Right ventricle myocardium superior (tissue), 1 donor: Measurements from ENCODE around the gene LIN52. TPM values are rescaled to one million over a fixed set of nuclear protein-coding genes. Genes with fewer than 3 reads are reported as not detected.

ENCODE experiments used
- ATAC-seq: fragments of 200-7000 bp; cut with Tn5 transposase; one replicate; pipeline ENCODE4 v1.9.1; 2020; ENCODE audit warnings: mild to moderate bottlenecking; ENCODE audit not compliant: poor library complexity
- DNase-seq: peaks from one replicate; pipeline ENCODE4 v3.0.0-alpha.2; 2020
- intact Hi-C: fragments of 100-400 bp; cut with DNase I; formaldehyde crosslinking; loops from one replicate; pipeline ENCODE4 v1.11.2; 2022
- total RNA-seq: library from RNA; stranded (reverse); fragmentation: NEBNext Ultra II Directional; extraction: Animal tissue kit (Norgen Biotek cat#: 25700); gene quantifications from one replicate; pipeline ENCODE4 v1.2.1, GENCODE V29; 2021
- donor health status: DM: no; HTN: yes; CAD: no; lungs with severe emphysema.

The LIN52 gene
- total RNA-seq, 1 donor from 2014 or later: 5.6 TPM

DNA sequence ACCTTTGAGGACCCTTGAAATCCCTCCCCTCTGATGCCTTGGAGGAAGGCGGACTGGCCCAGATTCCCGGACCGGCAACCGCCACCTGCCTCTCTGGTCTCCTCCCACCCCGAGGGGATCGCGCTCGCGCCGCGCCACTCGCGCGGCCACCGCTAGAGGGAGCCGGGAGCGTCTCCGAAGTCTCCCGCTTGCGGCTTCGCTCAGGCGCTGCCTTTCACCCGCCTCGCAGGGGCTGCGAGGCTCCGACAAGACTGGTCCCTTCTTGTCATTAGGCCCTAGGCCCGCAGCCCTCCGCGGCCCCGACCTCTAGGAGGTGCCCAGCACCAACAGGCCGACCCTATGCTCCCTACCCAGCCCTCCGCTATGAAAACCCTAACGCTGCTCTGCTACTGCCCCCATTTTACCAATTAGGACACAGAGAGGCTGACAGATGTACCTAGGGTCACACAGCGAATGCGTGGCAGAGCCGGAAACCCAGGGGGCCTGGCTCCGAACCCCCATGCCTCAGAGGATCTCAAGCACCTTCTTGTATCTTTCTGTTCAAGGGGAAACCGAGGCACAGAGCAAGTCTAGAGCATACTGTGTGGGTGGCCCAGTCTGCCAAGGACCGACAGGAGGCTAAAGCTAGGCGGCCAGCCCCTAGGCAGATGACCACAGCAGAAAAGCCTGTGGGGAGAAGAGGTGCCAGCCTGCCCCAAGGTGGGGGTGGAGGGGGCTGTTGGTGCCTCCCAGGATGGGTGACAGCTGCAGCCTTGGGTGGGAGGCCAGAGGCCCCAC, 133.1 kb downstream of the LIN52 start:
- DNase-seq: peak; percentile 85

DNA sequence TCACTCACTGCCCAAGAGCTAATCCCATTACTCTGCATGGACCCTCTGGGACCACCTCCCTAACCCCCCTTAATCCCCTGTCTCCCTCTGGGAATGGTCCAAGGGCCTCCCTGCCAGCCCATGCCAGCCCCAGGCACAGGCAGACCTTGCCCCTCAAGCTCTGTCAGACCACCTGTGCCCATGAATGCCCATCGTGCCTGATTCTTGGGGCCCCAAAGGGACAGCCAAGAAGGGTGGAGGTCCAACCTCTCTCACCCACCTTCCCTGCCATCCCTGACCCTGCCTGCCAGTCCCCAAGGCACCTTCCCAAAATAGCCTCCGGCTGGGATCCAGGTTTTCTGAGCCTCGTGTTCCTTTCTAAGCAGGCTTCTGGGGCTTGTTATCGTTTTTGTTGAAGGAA, 133.7 kb downstream of the LIN52 start:
- intact Hi-C loops: no loop called here
- ATAC-seq (peak; percentile 49), DNase-seq (no peak)

More for the DNA sequence above, 133.1 kb downstream of the LIN52 start:
- intact Hi-C loops: no loop called here
- peak; percentile 94 for ATAC-seq

DNA sequence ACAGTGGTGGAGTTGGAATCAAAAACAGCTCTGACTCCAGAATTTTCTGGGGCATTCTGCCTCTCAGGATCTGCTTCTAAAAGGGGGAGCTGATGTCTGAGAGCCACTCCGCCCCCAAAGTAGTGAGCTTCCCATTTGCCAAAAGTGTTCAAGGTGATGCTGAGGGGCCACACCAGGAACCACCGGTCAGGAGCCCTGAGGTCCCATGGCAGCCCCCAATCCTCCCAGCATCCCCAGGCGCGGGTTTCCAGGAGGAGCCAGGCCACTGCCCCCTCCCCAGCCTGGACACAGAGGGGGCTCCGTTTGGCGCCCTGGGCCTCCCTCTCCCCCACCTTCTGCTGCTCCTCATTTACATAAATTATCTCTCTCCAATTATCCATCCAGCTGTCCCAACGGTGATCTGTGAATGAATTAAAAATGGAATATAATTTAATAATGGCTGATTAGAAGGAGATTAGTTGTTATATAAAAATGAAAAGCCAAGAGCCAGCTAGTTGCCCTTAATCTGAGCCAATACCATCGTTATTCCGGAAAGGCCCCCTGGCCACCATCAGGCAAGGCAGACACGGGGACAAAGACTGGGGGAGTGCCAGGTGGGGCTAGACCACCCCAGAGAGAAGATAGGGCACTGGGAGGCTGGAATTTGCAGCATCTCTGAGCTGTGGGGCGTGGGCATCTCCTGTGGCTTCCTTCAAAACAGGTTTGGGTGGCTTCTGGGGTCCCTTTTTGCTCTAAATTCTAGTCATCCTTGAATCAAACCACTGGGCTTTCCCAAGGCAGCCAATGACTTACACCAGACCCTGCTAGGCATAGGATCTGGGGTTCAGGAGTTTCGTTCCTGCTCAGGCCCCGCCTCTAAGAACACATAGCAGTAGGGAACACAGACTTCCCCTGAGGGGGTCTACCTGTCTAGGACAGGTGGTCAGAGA, 134.8 kb downstream of the LIN52 start:
- no peak for ATAC-seq
- DNase-seq: no peak
- intact Hi-C loops: no loop called here

DNA sequence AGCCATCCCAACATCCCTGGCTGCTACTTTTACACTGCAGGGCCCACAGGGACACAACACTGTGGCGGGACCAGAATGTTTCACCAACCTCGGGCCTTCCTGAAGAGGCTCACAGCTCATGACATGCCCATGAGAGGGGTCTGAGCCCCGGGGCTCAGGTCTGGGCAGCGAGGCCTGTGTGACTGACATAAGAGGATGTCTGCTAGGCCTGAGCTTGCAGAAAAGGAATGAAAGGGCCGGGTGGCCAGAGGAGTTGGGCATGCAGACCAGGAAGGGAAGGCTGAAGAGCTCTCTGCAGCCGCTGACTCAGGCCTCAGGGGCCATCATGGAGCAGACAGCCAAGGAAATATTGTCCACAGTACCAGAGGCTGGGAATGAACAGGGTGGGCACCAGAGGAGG, 136.2 kb downstream of the LIN52 start:
- ATAC-seq (no peak), DNase-seq (no peak)
- intact Hi-C loops: no loop called here

DNA sequence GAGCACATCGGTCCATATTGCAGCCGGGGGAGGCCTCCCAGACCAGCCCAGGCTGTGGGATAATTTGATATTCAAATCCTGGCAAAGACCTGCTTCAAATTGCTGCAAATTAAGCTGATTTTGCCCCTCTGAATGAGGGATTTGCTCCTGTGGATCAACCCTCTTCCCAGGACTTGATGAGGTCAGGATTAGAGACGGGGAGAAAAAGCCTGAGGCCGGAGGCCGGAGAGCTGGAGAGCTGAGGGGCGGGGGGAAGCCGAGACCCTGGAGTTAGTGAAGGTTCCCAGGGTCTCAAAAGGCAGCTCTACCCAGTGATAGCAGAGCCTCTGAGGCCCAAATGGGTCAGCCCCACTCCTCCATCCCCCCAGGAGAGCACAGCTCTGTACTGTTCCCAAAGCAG, 137.0 kb downstream of the LIN52 start:
- DNase-seq (no peak), ATAC-seq (no peak)
- intact Hi-C loops: no loop called here

DNA sequence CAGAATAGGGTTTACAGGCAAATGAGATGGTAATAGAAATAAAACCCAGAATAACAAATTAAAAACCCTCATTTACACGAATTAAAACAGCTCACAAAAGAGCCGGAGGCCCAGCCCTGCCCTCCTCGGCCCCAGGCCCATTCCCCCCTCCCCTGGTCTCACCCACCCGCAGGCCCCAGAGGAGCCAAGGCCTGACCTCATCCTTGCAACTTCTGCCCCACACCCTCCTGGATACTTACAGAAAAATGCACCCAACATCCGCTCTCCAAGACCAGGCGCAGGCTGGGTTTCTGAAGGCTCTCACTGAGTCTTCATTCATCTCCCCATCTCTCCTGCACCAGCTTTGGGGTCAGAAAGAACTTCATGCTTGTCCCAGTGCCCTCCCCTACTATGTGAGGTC, 138.3 kb downstream of the LIN52 start:
- DNase-seq: no peak
- intact Hi-C loops: no loop called here
- ATAC-seq: no peak

DNA sequence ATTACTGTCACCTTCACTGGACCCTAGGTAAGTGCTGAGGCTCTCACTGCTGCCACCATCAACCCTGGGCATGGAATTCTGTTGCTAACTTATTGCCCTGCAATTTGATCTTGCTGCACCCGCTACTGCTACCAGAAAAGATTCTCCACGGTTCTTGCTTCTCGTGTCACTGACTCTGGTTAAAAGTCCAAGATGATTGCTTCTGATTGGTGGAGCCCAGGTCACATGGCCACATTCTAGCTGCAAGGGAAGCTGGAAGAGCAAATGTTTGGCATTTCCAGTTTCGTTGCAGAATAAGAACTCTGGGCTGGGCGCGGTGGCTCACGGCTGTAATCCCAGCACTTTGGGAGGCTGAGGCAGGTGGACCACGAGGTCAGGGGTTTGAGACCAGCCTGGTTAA, 147.0 kb downstream of the LIN52 start:
- ATAC-seq (no peak), DNase-seq (no peak)
- intact Hi-C loops: no loop called here

DNA sequence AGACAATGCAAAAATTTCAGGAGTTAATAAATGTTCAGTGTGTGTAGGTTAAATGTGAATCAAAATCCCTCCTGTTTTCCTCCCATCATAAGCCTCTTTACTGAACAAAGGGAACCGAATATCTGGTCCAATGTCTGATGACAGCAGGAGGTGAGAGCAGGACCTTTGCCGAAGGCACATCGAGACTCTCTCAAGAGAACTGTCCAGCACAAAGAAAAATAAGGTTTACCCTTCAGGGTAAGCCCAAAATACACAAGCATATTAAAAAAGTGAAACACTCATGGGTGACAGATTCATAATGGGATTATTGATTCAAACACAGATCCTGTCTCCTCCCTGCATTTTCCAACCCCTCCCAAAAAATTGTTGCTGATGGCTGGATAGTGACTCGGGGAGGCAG, 150.3 kb downstream of the LIN52 start:
- DNase-seq: no peak
- no peak for ATAC-seq
- intact Hi-C loops: no loop called here

DNA sequence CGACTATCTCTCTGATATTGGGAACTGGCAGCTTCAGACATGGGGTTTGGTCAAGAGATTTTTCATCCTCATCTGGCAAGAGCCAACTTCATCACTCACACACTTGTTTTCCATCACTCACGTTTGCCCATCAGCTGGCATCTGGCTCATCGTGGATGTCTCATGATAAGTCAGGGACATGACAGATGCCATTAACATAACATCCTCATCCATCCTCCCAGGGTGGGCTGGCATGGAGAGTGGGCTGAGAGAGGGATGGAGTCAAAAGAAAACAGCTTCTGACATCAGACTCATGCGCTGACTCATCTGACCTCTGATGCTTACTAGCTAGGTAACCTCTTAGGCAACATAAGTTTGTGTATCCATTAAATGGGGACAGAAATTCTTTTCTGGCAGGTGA, 152.7 kb downstream of the LIN52 start:
- ATAC-seq (no peak), DNase-seq (no peak)
- intact Hi-C loops: no loop called here

DNA sequence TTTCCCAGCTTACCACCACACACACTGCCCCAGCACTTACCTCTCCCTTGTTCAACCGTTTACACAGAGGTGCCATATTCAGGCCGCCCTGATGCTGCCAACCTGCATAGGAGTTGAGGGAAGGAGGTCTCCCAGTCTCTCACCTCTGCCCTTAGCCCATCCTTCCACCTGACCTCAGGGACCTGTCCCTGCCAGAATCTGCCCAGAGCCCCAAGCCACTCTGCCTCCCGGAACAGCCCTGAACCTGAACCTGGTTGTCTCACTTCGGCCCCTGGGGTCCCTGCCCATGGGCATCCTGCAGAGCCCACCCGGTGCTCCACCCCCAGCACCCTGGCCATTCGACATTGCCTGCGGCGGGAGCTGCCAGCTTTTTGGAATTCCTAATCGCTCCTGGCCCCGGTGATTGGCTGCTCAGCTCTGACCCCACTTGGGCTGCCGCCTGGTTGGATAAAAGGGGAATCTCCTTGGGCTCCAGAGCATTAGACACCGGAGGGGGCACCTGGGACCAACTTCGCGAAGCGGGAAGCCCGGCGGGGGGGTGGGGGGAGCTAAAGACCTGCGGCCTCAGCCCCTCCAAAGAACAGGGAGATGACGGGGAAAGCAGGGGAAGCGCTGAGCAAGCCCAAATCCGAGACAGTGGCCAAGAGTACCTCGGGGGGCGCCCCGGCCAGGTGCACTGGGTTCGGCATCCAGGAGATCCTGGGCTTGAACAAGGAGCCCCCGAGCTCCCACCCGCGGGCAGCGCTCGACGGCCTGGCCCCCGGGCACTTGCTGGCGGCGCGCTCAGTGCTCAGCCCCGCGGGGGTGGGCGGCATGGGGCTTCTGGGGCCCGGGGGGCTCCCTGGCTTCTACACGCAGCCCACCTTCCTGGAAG, 154.5 kb downstream of the LIN52 start, which contains the start of gene VSX2:
VSX2 (plus strand) TSS at position 476 of the 874 bp plus-strand sequence; CDS start at position 589, 113 bp downstream.
- no peak for DNase-seq
- no peak for ATAC-seq
- intact Hi-C loops: no loop called here

DNA sequence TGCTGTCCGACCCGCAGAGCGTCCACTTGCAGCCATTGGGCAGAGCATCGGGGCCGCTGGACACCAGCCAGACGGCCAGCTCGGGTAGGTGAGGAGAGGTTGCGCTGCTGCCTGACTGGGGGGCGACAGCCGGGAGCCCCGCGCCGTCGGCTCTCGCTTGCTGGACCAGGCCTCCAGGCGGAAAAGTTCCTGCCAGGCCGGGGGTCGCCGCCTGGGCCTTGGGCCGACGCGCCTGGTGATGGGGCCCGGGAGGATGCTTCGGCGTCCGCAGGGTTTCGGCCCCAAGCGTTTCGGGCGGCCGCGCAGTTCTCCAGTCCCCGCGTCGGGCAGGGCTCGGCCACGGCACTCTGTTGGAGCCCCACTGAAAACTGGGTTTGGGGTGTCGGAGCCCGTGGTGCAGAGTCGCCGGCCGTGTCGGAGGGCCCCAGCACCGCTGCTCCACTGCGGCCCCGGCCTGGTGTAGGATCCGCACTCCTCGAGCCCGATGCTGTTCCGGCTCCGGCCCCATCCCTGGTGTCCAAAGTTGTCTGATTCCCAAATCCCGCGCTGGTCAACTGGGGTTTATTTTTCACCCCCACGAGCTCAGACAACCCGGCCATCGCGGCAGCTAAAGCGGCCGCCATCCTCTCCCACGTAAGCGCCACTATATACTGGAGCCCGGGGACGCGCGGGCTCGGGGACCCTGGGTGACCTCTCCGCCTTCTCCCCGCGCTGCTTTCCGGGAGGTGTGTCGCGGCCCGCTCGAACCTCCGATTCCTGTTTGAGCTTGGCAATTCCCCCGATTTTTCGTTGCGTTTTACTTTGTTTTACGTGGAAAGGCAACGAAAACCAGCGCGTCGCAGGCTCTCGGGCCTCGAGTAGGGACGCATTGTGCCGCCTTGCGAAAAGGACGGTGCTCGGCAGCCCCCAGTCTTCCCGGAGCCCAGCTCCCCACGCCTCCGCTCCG, 155.4 kb downstream of the LIN52 start:
- DNase-seq (no peak), ATAC-seq (peak; percentile 20)
- intact Hi-C loops: no loop called here

DNA sequence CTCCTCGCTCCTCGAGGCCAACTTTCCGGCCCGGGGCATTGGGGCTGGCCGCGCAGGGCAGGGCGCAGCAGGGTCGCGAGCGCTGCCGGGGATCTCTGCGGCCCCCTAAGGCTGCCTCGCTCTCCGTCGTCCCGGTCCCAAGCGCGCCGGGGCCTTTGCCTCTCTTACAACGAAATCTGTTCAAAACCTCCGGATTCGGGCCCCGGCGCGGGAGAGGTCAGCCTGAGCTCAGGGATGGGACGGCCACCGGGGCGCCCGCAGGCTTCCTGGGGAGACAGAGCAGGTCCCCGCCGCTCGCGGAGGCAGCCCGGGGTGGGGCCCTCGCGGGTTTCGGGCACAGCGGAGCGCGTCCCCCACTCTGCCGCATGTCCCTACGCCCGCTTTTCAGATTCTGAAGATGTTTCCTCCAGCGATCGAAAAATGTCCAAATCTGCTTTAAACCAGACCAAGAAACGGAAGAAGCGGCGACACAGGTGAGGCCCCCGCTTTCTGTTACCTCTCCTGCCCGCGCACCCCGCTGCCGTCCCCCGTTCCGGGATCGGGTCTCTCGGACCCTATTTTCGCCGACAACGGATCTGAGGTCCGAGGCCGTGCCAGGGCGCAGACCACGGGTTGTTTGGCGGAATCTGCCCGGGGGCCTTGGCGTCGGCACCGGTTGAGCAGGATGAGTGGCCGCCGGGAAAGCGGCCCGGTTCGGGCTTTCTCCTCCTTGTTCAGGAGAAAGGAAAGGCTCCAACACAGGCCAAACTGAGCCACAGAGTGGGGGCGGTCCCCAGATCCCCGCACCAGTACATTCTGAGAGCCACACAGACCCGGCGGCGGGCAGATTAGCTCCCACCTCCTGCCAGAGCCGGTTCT, 156.3 kb downstream of the LIN52 start:
- DNase-seq: no peak
- intact Hi-C loops: no loop called here
- peak; percentile 58 for ATAC-seq

DNA sequence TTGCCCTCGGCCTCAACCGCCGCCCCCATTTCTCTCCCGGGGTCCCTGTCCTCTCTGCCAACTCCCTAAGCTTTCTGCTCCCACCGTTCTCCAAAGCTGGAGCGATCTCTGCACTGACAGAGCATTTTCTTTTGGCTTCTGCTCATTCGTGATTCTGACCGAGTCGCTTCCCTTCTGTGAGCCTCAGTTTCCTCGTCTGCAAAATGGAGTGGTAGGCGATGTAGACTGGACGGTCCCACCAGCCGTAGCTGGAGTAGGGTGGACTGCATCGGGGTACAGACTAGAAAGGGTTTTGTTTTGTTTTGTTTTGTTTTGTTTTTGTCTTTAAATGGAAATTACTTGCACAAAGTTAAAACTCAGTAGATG, 156.9 kb downstream of the LIN52 start:
- intact Hi-C loops: no loop called here

DNA sequence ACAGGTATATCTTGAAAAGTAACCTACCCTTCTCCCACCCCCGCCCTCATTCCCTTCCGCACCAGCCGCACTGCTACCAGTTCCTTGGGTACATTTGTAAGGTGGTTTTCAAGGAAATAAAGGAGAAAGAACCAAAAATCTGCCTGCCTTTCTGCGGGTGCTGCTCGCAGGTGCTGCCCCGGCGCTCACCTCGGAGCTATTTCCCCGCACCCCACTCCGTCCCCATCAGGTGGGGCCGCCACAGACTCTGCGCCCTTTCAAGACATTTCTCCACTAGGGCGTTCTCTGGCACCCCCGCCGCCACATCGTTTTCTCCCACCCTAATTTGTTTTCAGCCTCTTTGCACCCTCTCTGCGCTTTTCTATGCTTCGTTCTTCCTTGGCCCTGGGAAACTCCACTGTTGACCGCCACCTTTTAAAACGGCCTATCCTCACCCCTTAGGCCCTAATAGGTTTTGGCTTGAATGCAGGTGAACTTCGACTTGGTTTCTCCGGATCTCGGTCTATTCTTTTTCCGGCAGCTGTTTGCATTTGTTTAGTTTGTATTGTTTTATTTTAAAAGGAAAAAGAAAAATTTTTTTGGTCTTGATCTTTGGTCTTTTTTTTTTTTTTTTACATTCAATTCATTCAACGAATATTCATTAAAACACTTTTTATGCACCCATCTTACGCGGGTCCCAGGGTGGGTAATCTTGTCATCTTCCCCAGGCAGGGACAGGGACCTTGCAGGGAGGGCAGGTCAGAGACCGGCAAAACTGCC, 157.4 kb downstream of the LIN52 start:
- intact Hi-C loops: no loop called here
- DNase-seq (no peak), ATAC-seq (no peak)

More for the DNA sequence above, 156.9 kb downstream of the LIN52 start:
- DNase-seq: no peak
- ATAC-seq: no peak

DNA sequence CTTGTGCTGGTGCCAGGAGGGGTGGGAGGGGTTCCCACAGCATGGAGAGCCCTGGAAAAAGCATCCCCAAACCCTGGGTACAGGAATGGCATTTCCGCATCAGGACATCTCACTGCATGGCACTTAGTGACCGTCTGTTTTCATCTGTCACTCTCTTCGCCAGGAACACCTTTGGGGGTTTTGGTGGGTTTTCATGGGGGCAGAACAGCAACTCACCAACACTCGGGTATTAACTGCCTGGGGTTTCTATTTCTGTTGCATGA, 158.0 kb downstream of the LIN52 start:
- ATAC-seq: no peak

DNA sequence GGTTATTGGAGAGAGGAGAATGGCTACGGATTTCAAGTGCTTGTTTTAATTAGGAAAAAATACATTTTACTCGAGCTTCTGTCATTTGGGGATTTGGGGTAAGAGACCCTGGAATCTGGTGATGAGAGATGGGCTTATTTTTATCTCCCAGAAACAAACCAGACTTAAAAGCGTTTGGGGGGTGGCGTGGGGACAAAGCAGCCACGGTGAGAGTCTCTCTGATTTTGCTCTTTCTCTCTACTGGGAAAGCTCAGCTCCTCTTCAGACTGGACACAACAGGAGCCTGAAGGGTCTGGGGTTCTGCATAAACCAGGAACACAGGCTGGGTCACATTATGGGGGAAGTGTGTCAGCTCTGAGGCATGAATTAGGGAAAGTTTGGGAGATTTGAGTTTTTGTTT, 158.3 kb downstream of the LIN52 start:
- intact Hi-C loops: no loop called here
- DNase-seq: no peak
- ATAC-seq: no peak

More for the DNA sequence above, 158.0 kb downstream of the LIN52 start:
- no peak for DNase-seq
- intact Hi-C loops: no loop called here

DNA sequence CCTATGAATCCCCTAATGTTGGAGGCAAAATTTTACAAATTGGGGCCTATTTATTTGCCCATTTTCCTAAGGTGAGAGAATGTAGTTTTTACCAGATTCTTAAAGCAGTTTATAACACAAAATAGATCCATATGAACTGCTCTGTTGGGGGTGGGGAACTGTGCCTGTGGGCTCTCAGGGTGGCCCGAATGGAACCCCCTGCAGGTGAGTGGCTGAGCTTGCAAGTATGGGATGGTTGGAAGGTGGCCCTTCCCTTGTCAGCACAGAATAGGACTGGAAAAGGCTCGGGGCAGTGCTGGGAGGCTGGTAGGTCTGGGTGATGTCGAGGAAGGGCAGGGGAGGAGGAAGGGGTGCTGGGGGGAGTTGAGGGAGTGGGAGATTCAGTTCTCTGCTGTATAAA, 159.4 kb downstream of the LIN52 start:
- intact Hi-C loops: no loop called here
- ATAC-seq (no peak), DNase-seq (no peak)
